ENCODE data around the gene ANKRD33B. TPM values are rescaled to one million over a fixed set of nuclear protein-coding genes. Genes with fewer than 3 reads are reported as not detected.

The ANKRD33B gene
- total RNA-seq, 4 donors from 2014 or later = 0.57 to 6.5 (median 1.7) TPM

GRCh38 chr5:10674096-10674495 is 110.2 kb downstream of the ANKRD33B start:
- WGBS, 2 donors = 80 to 81% methylated on average over 11 of the region's 11 CpGs
- Histone ChIP-seq H3K27ac (no peak overlapping the region), H3K27me3 (no peaks in the 10 kb centered on the region), H3K9me3 (no peaks in the 10 kb centered on the region), H3K36me3 (peaks cover 0 to 20% (median 6%) of the 10 kb centered on the region in 3 donors), H3K4me1 (no peaks in the 10 kb centered on the region), H3K4me3 (no peak overlapping the region)
- intact Hi-C loops (cut with DNase I) = no loop called here
- TF ChIP-seq CTCF (IDR thresholded peaks at IDR 0.05) = no peak
- no peak for TF ChIP-seq POLR2A (IDR thresholded peaks at IDR 0.05)
- no peak for DNase-seq

GRCh38 chr5:10674582-10674981 is 110.7 kb downstream of the ANKRD33B start:
- Histone ChIP-seq H3K27me3 (no peaks in the 10 kb centered on the region), H3K27ac (no peak overlapping the region), H3K9me3 (no peaks in the 10 kb centered on the region), H3K36me3 (peaks cover 0 to 25% (median 11%) of the 10 kb centered on the region in 3 donors), H3K4me1 (no peaks in the 10 kb centered on the region), H3K4me3 (no peak overlapping the region)
- WGBS, 2 donors = 58 to 81% methylated on average over 6 of the region's 6 CpGs
- intact Hi-C loops (cut with DNase I) = no loop called here
- no peak for DNase-seq
- TF ChIP-seq CTCF (IDR thresholded peaks at IDR 0.05) (no peak), POLR2A (IDR thresholded peaks at IDR 0.05) (no peak)

GRCh38 chr5:10675177-10675700 is 111.4 kb downstream of the ANKRD33B start:
- no peak for TF ChIP-seq POLR2A (IDR thresholded peaks at IDR 0.05)
- TF ChIP-seq CTCF (IDR thresholded peaks at IDR 0.05) = no peak
- H3K36me3 ChIP-seq = peaks cover 0 to 32% (median 12%) of the 10 kb centered on the region in 3 donors
- 73 to 87% methylated on average over 13 to 14 of the region's 14 CpGs for WGBS, 2 donors
- no peaks in the 10 kb centered on the region for H3K9me3 ChIP-seq
- intact Hi-C loops (cut with DNase I) = no loop called here
- no peaks in the 10 kb centered on the region for H3K4me1 ChIP-seq
- no peak overlapping the region for H3K27ac ChIP-seq
- DNase-seq = no peak
- H3K4me3 ChIP-seq = no peak overlapping the region
- no peaks in the 10 kb centered on the region for H3K27me3 ChIP-seq

- DNase-seq = no peak
- intact Hi-C loops (cut with DNase I) = no loop called here
Observed at GRCh38 chr5:10676224-10676623, 112.4 kb downstream of the ANKRD33B start.

GRCh38 chr5:10676946-10677345 is 113.1 kb downstream of the ANKRD33B start:
- peaks cover 0 to 49% (median 19%) of the 10 kb centered on the region in 3 donors for H3K36me3 ChIP-seq
- no peaks in the 10 kb centered on the region for H3K4me1 ChIP-seq
- H3K27ac ChIP-seq = no peak overlapping the region
- no peak for DNase-seq
- TF ChIP-seq POLR2A (IDR thresholded peaks at IDR 0.05) (no peak), CTCF (IDR thresholded peaks at IDR 0.05) (no peak)
- intact Hi-C loops (cut with DNase I) = no loop called here
- H3K9me3 ChIP-seq = no peaks in the 10 kb centered on the region
- no peak overlapping the region for H3K4me3 ChIP-seq
- no peaks in the 10 kb centered on the region for H3K27me3 ChIP-seq
- WGBS, 2 donors = 94% methylated on average over 1 of the region's 1 CpG

More at GRCh38 chr5:10676224-10676623, 112.4 kb downstream of the ANKRD33B start:
- Histone ChIP-seq H3K27ac (no peak overlapping the region), H3K9me3 (no peaks in the 10 kb centered on the region), H3K27me3 (no peaks in the 10 kb centered on the region), H3K4me1 (no peaks in the 10 kb centered on the region), H3K36me3 (peaks cover 0 to 42% (median 18%) of the 10 kb centered on the region in 3 donors), H3K4me3 (no peak overlapping the region)
- no peak for TF ChIP-seq POLR2A (IDR thresholded peaks at IDR 0.05)
- no peak for TF ChIP-seq CTCF (IDR thresholded peaks at IDR 0.05)
- 74 to 76% methylated on average over 4 of the region's 4 CpGs for WGBS, 2 donors

Measured in esophagus squamous epithelium (tissue), 5 donors.